Measurements from ENCODE around the gene AGAP1.
A peak's percentile ranks its signal among the peaks of the same experiment; 100 is the strongest.

Gene AGAP1

GRCh38 chr2:235960011-235960715 lies 466.3 kb downstream of the AGAP1 start:
- no peak for DNase-seq

GRCh38 chr2:235960716-235961640 lies 467.1 kb downstream of the AGAP1 start:
- DNase-seq = no peak

- DNase-seq = no peak
These were observed 467.9 kb downstream of the AGAP1 start for GRCh38 chr2:235961711-235962110.

GRCh38 chr2:235963853-235964577 lies 470.2 kb downstream of the AGAP1 start:
- DNase-seq = no peak

- DNase-seq = no peak
These were observed 471.0 kb downstream of the AGAP1 start for GRCh38 chr2:235964787-235965390.

GRCh38 chr2:235966396-235966795 lies 472.6 kb downstream of the AGAP1 start:
- DNase-seq = no peak

- no peak for DNase-seq
These were observed 473.3 kb downstream of the AGAP1 start for GRCh38 chr2:235966932-235967757.

- DNase-seq = no peak
These were observed 474.3 kb downstream of the AGAP1 start for GRCh38 chr2:235968155-235968554.

- DNase-seq = peak; percentile 78
These were observed 474.9 kb downstream of the AGAP1 start for GRCh38 chr2:235968616-235969324.

GRCh38 chr2:235970204-235971040 lies 476.6 kb downstream of the AGAP1 start:
- no peak for DNase-seq

GRCh38 chr2:235976516-235976915 lies 482.7 kb downstream of the AGAP1 start:
- no peak for DNase-seq

GRCh38 chr2:235976956-235977355 lies 483.1 kb downstream of the AGAP1 start:
- no peak for DNase-seq

GRCh38 chr2:235977445-235977844 lies 483.6 kb downstream of the AGAP1 start:
- no peak for DNase-seq

GRCh38 chr2:235978022-235978421 lies 484.2 kb downstream of the AGAP1 start:
- no peak for DNase-seq

- DNase-seq = no peak
These were observed 485.2 kb downstream of the AGAP1 start for GRCh38 chr2:235979037-235979436.

- DNase-seq = peak; percentile 7
These were observed 486.1 kb downstream of the AGAP1 start for GRCh38 chr2:235979753-235980435.

- no peak for DNase-seq
These were observed 487.8 kb downstream of the AGAP1 start for GRCh38 chr2:235981631-235982030.

- no peak for DNase-seq
These were observed 489.2 kb downstream of the AGAP1 start for GRCh38 chr2:235983016-235983415.

GRCh38 chr2:235984552-235984951 lies 490.7 kb downstream of the AGAP1 start:
- DNase-seq = no peak

- no peak for DNase-seq
These were observed 492.5 kb downstream of the AGAP1 start for GRCh38 chr2:235986361-235986760.
